ENCODE data around the gene JAM3.

Gene JAM3

GRCh38 chr11:134068829-134069425, at the start of gene JAM3:
Gene JAM3, plus strand, starts transcription at chr11:134069072. Its CDS starts 12 bp downstream, at chr11:134069084.
- no peak within 1 kb of the TSS for H3K27ac ChIP-seq
- no peak for TF ChIP-seq CTCF (IDR thresholded peaks at IDR 0.05)
- no peak for TF ChIP-seq ZFX (IDR thresholded peaks at IDR 0.05; ENCODE audit: borderline replicate concordance)

- no peak overlapping the region for H3K27ac ChIP-seq
These were observed 49.4 kb upstream of the JAM3 start for GRCh38 chr11:134019500-134019899.

GRCh38 chr11:134020598-134020997, 48.3 kb upstream of the JAM3 start:
- TF ChIP-seq CTCF (IDR thresholded peaks at IDR 0.05): no peak
- TF ChIP-seq ZFX (IDR thresholded peaks at IDR 0.05; ENCODE audit: borderline replicate concordance): no peak

More at GRCh38 chr11:134019500-134019899, 49.4 kb upstream of the JAM3 start:
- no peak for TF ChIP-seq ZFX (IDR thresholded peaks at IDR 0.05; ENCODE audit: borderline replicate concordance)
- no peak for TF ChIP-seq CTCF (IDR thresholded peaks at IDR 0.05)

GRCh38 chr11:134021326-134021725, 47.5 kb upstream of the JAM3 start:
- no peak overlapping the region for H3K27ac ChIP-seq
- TF ChIP-seq CTCF (IDR thresholded peaks at IDR 0.05) (no peak), ZFX (IDR thresholded peaks at IDR 0.05; ENCODE audit: borderline replicate concordance) (no peak)

More at GRCh38 chr11:134020598-134020997, 48.3 kb upstream of the JAM3 start:
- H3K27ac ChIP-seq: no peak overlapping the region

GRCh38 chr11:134022748-134023147, 46.1 kb upstream of the JAM3 start:
- TF ChIP-seq CTCF (IDR thresholded peaks at IDR 0.05) (no peak), ZFX (IDR thresholded peaks at IDR 0.05; ENCODE audit: borderline replicate concordance) (no peak)
- no peak overlapping the region for H3K27ac ChIP-seq

GRCh38 chr11:134024420-134025081, 44.3 kb upstream of the JAM3 start:
- TF ChIP-seq CTCF (IDR thresholded peaks at IDR 0.05) (no peak), ZFX (IDR thresholded peaks at IDR 0.05; ENCODE audit: borderline replicate concordance) (no peak)
- H3K27ac ChIP-seq: no peak overlapping the region

- H3K27ac ChIP-seq: no peak overlapping the region
- TF ChIP-seq ZFX (IDR thresholded peaks at IDR 0.05; ENCODE audit: borderline replicate concordance) (no peak), CTCF (IDR thresholded peaks at IDR 0.05) (no peak)
These were observed 43.8 kb upstream of the JAM3 start for GRCh38 chr11:134025082-134025429.

Measured in 22Rv1 (cell line).